HCT116 (cell line): ENCODE results near the gene INTS4. TPM values are rescaled to one million over a fixed set of nuclear protein-coding genes. Genes with fewer than 3 reads are reported as not detected.

Experiments used
- ATAC-seq: fragments of 200-7000 bp; cut with Tn5 transposase; 2 replicates; pipeline ENCODE4 v1.9.1; 2020; ENCODE audit warnings: mild to moderate bottlenecking, moderate library complexity
- BruUV-seq: library from RNA; stranded (reverse); fragments of 400-500 nt; replicated peaks from 2 replicates; lab custom pipeline; 2021; lab: Mats Ljungman, UMichigan
- CTCF ChIA-PET: fragments of 300-600 bp; sonication (Branson Sonifier 250); formaldehyde crosslinking; loops from one replicate; lab custom pipeline; 2021; ENCODE audit warnings: antibody characterized with exemption; lab: Charles Lee
- POLR2A ChIA-PET: fragments of 300-600, 350-600 bp; sonication (Branson Sonifier 250); formaldehyde crosslinking; loops from one replicate; lab custom pipeline; 2021; ENCODE audit warnings: antibody characterized with exemption; lab: Charles Lee
- RAD21 ChIA-PET, 2 experiments: fragments of 300-600 bp; sonication (Branson Sonifier 250); formaldehyde crosslinking; loops; one replicate each; lab custom pipeline; 2023; ENCODE audit warnings: low total read pairs in 2 of 2; ENCODE audit not compliant: uncharacterized antibody in 2 of 2, unreplicated experiment in 2 of 2, low non-redundant PET in 1 of 2; lab: Charles Lee
- DNase-seq: peaks from one replicate; pipeline ENCODE4 v3.0.0-alpha.2; 2010; ENCODE audit warnings: low read depth, low spot score
- H2AFZ ChIP-seq: fragments of 200-600 bp; shearing (Covaris generic), sonication (generic); 2 replicates; pipeline ENCODE4 v1.6.1; 2017; ENCODE audit warnings: low read depth, mixed run types, mixed read lengths, antibody characterized with exemption, low read length; ENCODE audit not compliant: poor library complexity, severe bottlenecking
- H3K27ac ChIP-seq: 2 replicates; pipeline ENCODE4 v1.5.1; 2012; ENCODE audit warnings: low read depth, low read length
- H3K27me3 ChIP-seq: fragments of 200-600 bp; sonication (generic); 2 replicates; pipeline ENCODE4 v1.6.1; 2016; ENCODE audit warnings: mixed run types, low read length, mixed read lengths; ENCODE audit not compliant: insufficient read depth
- H3K36me3 ChIP-seq, 2 experiments: fragments of 200-500 bp in 1 of 2; fragments of 200-600 bp in 1 of 2; sonication (Bioruptor generic) in 1 of 2; sonication (generic) in 1 of 2; 2 replicates each; pipeline versions ENCODE4 v1.5.1 to v1.6.1; 2014 to 2016; ENCODE audit warnings: low read length in 2 of 2, inconsistent platforms in 1 of 2, mixed read lengths in 1 of 2, mixed run types in 1 of 2; ENCODE audit not compliant: insufficient read depth in 2 of 2, control insufficient read depth in 1 of 2
- H3K4me1 ChIP-seq, 2 experiments: fragments of 200-600 bp in 1 of 2; sonication (generic) in 1 of 2; 2 replicates each; pipeline versions ENCODE4 v1.5.1 to v1.6.1; 2012 to 2017; ENCODE audit warnings: low read length in 2 of 2, inconsistent platforms in 1 of 2, mild to moderate bottlenecking in 1 of 2, mixed read lengths in 1 of 2, mixed run types in 1 of 2, moderate library complexity in 1 of 2; ENCODE audit not compliant: insufficient read depth in 2 of 2, control insufficient read depth in 1 of 2
- H3K4me2 ChIP-seq: fragments of 200-600 bp; sonication (generic); 2 replicates; pipeline ENCODE4 v1.6.1; 2017; ENCODE audit warnings: mixed run types, low read length, mixed read lengths
- H3K4me3 ChIP-seq, 2 experiments: fragments of 200-600 bp in 1 of 2; sonication (generic) in 1 of 2; replicated peaks in 1 of 2; 2 replicates each; pipeline ENCODE4 v1.5.1; 2011 to 2016; ENCODE audit warnings: low read length in 2 of 2, control low read depth in 1 of 2, low read depth in 1 of 2, mild to moderate bottlenecking in 1 of 2, mixed read lengths in 1 of 2, mixed run types in 1 of 2
- H3K79me2 ChIP-seq: fragments of 200-600 bp; sonication (generic); 2 replicates; pipeline ENCODE4 v1.6.1; 2017; ENCODE audit warnings: mild to moderate bottlenecking, mixed run types, low read length, moderate library complexity, mixed read lengths; ENCODE audit not compliant: insufficient read depth
- H3K9ac ChIP-seq: fragments of 200-600 bp; sonication (generic); 2 replicates; pipeline ENCODE4 v1.6.1; 2016; ENCODE audit warnings: low read length, mixed read lengths
- H3K9me2 ChIP-seq: fragments of 200-600 bp; sonication (generic), shearing (Covaris generic); 2 replicates; pipeline ENCODE4 v1.6.1; 2017; ENCODE audit warnings: mixed run types, mild to moderate bottlenecking, moderate library complexity; ENCODE audit not compliant: insufficient read depth
- H3K9me3 ChIP-seq, 2 experiments: fragments of 200-500 bp in 1 of 2; fragments of 200-600 bp in 1 of 2; sonication (Bioruptor generic) in 1 of 2; sonication (generic) in 1 of 2; 2 replicates each; pipeline ENCODE4 v1.6.1; 2014 to 2017; ENCODE audit warnings: low read length in 2 of 2, mixed read lengths in 2 of 2, inconsistent platforms in 1 of 2, low read depth in 1 of 2, mild to moderate bottlenecking in 1 of 2, mixed run types in 1 of 2, moderate library complexity in 1 of 2; ENCODE audit not compliant: control insufficient read depth in 1 of 2, insufficient read depth in 1 of 2
- H4K20me1 ChIP-seq: fragments of 200-600 bp; sonication (generic), shearing (Covaris generic); 2 replicates; pipeline ENCODE4 v1.6.1; 2017; ENCODE audit warnings: mixed run types, mild to moderate bottlenecking, moderate library complexity; ENCODE audit not compliant: insufficient read depth
- CBX3 ChIP-seq: IDR thresholded peaks from 2 replicates; pipeline ENCODE4 v1.6.1; 2012; ENCODE audit warnings: low read depth
- CEBPB ChIP-seq: IDR thresholded peaks from 2 replicates; pipeline ENCODE4 v1.6.1; 2012; ENCODE audit warnings: low read depth
- ELF1 ChIP-seq: IDR thresholded peaks from 2 replicates; pipeline ENCODE4 v1.6.1; 2012; ENCODE audit warnings: low read depth, borderline replicate concordance
- EZH2 ChIP-seq: fragments of 200-600 bp; sonication (generic); IDR thresholded peaks from 2 replicates; pipeline ENCODE4 v1.6.1; 2017; ENCODE audit warnings: antibody characterized with exemption, mixed run types
- EZH2phosphoT487 ChIP-seq: fragments of 200-600 bp; IDR thresholded peaks from 2 replicates; pipeline ENCODE4 v1.6.1; 2018; ENCODE audit warnings: antibody characterized with exemption, borderline replicate concordance
- JUND ChIP-seq: IDR thresholded peaks from 2 replicates; pipeline ENCODE4 v1.6.1; 2012
- POLR2A ChIP-seq: IDR thresholded peaks from 2 replicates; pipeline ENCODE4 v1.7.0; 2011; ENCODE audit warnings: borderline replicate concordance; ENCODE audit not compliant: insufficient read depth, insufficient read length; ENCODE audit errors: extremely low read depth
- POLR2AphosphoS5 ChIP-seq: IDR thresholded peaks from 2 replicates; pipeline ENCODE4 v1.6.1; 2011; ENCODE audit warnings: mild to moderate bottlenecking, low read depth, low read length, moderate library complexity
- SP1 ChIP-seq: IDR thresholded peaks from 2 replicates; pipeline ENCODE4 v1.6.1; 2012; ENCODE audit warnings: low read depth
- SRF ChIP-seq: IDR thresholded peaks from 2 replicates; pipeline ENCODE4 v1.6.1; 2012; ENCODE audit warnings: low read depth
- TCF7L2 ChIP-seq: IDR thresholded peaks from 2 replicates; pipeline ENCODE4 v1.7.0; 2011; ENCODE audit warnings: borderline replicate concordance, inconsistent platforms; ENCODE audit not compliant: insufficient read depth, insufficient read length; ENCODE audit errors: extremely low read depth
- ZBTB33 ChIP-seq: IDR thresholded peaks from 2 replicates; pipeline ENCODE4 v1.6.1; 2011; ENCODE audit warnings: mild to moderate bottlenecking, low read length, moderate library complexity; ENCODE audit not compliant: insufficient replicate concordance; ENCODE audit errors: extremely low read depth
- ZFX ChIP-seq: fragments of 450-650 bp; IDR thresholded peaks from 2 replicates; pipeline ENCODE4 v1.6.1; 2017
- ZNF274 ChIP-seq: fragments of 200-500 bp; sonication (Bioruptor generic); IDR thresholded peaks from 2 replicates; pipeline ENCODE4 v1.6.1; 2014; ENCODE audit warnings: mild to moderate bottlenecking, low read depth, low read length, inconsistent platforms
- intact Hi-C: fragments of 100-400 bp; cut with micrococcal nuclease; formaldehyde crosslinking; loops from 2 replicates; pipeline ENCODE4 v1.10.0; 2022
- total RNA-seq: library from RNA; stranded (reverse); gene quantifications from one replicate; pipeline ENCODE4 v1.2.1, GENCODE V29; 2021; ENCODE audit not compliant: unreplicated experiment

The INTS4 gene
- total RNA-seq, 1 experiment from 2014 or later: 41.0 TPM

GRCh38 chr11:77871855-77872254 lies 122.6 kb downstream of the INTS4 start:
- ChIA-PET RAD21 (no interaction called here), POLR2A (no interaction called here)
- Histone ChIP-seq H3K36me3 (no peaks in the 10 kb centered on the region; a peak in 1 of 4 replicates), H3K9ac (no peak overlapping the region), H3K9me3 (no peaks in the 10 kb centered on the region), H3K27me3 (no peaks in the 10 kb centered on the region), H3K9me2 (no peaks in the 10 kb centered on the region), H3K4me3 (no peak overlapping the region), H3K4me1 (no peaks in the 10 kb centered on the region), H3K4me2 (no peak overlapping the region), H4K20me1 (no peaks in the 10 kb centered on the region)
- ATAC-seq: no peak
- intact Hi-C loops: no loop called here
- no peak for TF ChIP-seq JUND
- TF ChIP-seq, all 23 proteins: peak for 0
- no peaks in the 10 kb centered on the region for H3K79me2 ChIP-seq
- H3K27ac ChIP-seq: no peak overlapping the region
- DNase-seq: no peak
- CTCF ChIA-PET: no interaction called here
- no peak overlapping the region for H2AFZ ChIP-seq
- BruUV-seq: no TSS peak

GRCh38 chr11:77868744-77869143 lies 125.7 kb downstream of the INTS4 start:
- ATAC-seq: no peak
- TF ChIP-seq ZFX (no peak), SRF (no peak)
- no peak overlapping the region for H3K27ac ChIP-seq
- no peak overlapping the region for H3K4me2 ChIP-seq
- intact Hi-C loops: no loop called here
- H3K9me2 ChIP-seq: no peaks in the 10 kb centered on the region
- BruUV-seq: no TSS peak
- H3K36me3 ChIP-seq: no peaks in the 10 kb centered on the region; a peak in 1 of 4 replicates
- POLR2A ChIA-PET: no interaction called here
- H3K79me2 ChIP-seq: no peaks in the 10 kb centered on the region
- H2AFZ ChIP-seq: no peak overlapping the region
- H3K9ac ChIP-seq: no peak overlapping the region
- RAD21 ChIA-PET: no interaction called here
- CTCF ChIA-PET: no interaction called here
- no peaks in the 10 kb centered on the region for H3K27me3 ChIP-seq
- no peak for DNase-seq
- no peaks in the 10 kb centered on the region for H4K20me1 ChIP-seq
- H3K9me3 ChIP-seq: no peaks in the 10 kb centered on the region
- no peak overlapping the region for H3K4me3 ChIP-seq
- no peaks in the 10 kb centered on the region for H3K4me1 ChIP-seq

GRCh38 chr11:77866336-77866735 lies 128.1 kb downstream of the INTS4 start:
- Histone ChIP-seq H3K9me2 (no peaks in the 10 kb centered on the region), H3K9ac (no peak overlapping the region), H3K4me3 (no peak overlapping the region), H3K27me3 (no peaks in the 10 kb centered on the region), H3K4me1 (no peaks in the 10 kb centered on the region), H4K20me1 (no peaks in the 10 kb centered on the region), H3K9me3 (no peaks in the 10 kb centered on the region), H3K79me2 (no peaks in the 10 kb centered on the region), H3K4me2 (no peak overlapping the region), H2AFZ (no peak overlapping the region), H3K27ac (no peak overlapping the region), H3K36me3 (no peaks in the 10 kb centered on the region)
- ChIA-PET CTCF (no interaction called here), RAD21 (no interaction called here), POLR2A (no interaction called here)
- intact Hi-C loops: no loop called here
- no TSS peak for BruUV-seq
- ATAC-seq: no peak
- TF ChIP-seq SP1 (no peak), ZBTB33 (no peak), JUND (no peak), ZFX (no peak), CBX3 (no peak), EZH2 (no peak), ELF1 (no peak), EZH2phosphoT487 (no peak), POLR2A (no peak), TCF7L2 (no peak), CEBPB (no peak), SRF (no peak), POLR2AphosphoS5 (no peak), ZNF274 (no peak)
- DNase-seq: no peak
